GM21515 (cell line): Measurements from ENCODE around the gene OIP5.
"Not testable (repeated sequence)": the region's sequence is repeated elsewhere in the genome, so short reads cannot be mapped to it uniquely, and the experiment has no call there.

ENCODE experiments used
- ATAC-seq: cut with Tn5 transposase; IDR thresholded peaks from one replicate; pipeline ENCODE4 v1.9.1; 2021; ENCODE audit not compliant: unreplicated experiment

Gene OIP5

GRCh38 chr15:41304149-41304770, 28.1 kb downstream of the OIP5 start:
- no peak for ATAC-seq

DNA sequence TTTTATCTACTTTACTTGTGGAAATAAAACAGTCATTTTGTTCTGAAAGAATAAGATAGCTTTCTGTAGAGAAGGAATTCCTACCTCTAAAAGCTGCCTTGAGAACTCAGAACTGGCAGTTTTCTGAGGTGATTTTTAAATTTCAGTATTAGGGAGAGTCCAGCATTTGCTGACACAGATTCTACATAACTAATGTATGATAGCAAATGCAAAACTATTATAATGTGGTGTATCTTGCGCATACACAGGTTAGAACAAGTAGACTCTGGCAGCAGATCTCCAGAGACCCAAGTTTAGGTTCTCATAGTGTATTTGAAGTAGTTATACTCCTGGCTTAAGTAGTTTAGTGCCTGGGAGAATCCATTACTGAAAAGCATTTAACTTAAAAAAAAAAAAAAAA, 30.8 kb downstream of the OIP5 start:
- no peak for ATAC-seq

DNA sequence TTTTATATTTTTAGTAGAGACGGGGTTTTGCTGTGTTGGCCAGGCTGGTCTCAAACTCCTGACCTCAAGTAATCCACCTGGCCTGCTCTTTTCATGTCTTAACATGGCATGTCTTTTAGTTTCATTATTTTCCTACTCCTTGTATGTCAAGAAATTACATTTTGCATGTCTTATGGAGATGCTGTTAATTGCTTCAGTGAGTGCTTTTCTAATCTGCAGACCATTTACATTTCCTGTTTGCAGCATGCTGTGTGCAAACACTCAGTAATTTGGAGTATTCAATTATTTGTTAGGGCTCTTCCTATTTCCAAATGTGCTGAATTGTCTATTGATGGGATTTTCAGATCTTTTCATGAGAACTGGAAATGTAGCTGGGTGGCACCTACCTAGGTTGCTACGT, 31.3 kb downstream of the OIP5 start:
- not testable (repeated sequence) for ATAC-seq

DNA sequence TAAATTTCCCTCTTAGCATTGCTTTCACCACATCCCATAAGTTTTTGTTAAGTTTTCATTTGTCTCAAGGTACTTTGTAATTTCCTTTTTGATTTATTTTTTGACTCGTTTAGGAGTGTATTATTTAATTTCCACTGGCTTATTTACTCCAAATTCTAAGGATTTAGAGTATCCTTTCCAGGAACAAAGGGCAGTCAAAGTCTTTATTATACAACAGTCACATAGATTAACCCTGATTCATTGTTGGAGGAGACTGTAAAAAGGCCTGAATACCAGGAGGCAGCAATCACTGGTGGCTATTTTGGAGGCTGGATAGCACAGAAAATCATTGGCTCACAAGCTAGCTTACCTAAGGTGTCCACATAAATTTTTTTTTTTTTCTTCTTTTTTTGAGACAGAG, 39.9 kb downstream of the OIP5 start:
- ATAC-seq = no peak

- ATAC-seq = peak; percentile 54
These were observed 41.2 kb downstream of the OIP5 start for GRCh38 chr15:41291065-41291631.

DNA sequence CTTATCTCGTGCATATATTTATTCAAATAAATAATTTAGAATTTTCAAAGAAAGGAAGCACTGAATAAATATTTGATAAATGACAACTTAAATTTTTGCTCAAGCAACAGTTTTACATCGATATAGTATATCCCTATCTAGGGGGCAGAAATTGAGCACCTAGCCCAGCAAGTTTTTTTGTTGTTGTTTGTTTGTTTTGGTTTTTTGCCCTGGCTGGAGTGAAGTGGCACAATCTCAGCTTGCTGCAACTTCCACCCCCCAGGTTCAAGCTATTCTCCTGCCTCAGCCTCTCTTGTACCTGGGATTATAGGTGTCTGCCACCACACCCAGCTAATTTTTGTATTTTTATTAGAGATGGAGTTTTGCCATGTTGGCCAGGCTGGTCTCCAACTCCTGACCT, 42.4 kb downstream of the OIP5 start:
- ATAC-seq = no peak

GRCh38 chr15:41288464-41288863, 43.9 kb downstream of the OIP5 start:
- ATAC-seq = no peak

- ATAC-seq = no peak
These were observed 45.6 kb downstream of the OIP5 start for GRCh38 chr15:41286665-41287333.

DNA sequence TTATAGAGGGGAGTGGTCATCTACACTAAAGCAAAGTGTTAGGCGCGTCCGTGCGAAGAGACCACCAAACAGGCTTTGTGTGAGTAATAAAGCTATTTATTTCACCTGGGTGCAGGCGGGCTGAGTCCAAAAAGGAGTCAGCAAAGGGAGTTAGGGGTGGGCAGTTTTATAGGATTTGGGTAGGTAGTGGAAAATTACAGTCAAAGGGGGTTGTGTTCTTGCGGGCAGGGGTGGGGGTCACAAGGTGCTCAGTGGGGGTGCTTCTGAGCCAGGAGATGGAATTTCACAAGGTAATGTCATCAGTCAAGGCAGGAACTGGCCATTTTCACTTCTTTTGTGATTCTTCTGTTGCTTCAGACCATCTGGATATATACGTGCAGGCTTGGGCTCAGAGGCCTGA, 47.1 kb downstream of the OIP5 start:
- no peak for ATAC-seq

DNA sequence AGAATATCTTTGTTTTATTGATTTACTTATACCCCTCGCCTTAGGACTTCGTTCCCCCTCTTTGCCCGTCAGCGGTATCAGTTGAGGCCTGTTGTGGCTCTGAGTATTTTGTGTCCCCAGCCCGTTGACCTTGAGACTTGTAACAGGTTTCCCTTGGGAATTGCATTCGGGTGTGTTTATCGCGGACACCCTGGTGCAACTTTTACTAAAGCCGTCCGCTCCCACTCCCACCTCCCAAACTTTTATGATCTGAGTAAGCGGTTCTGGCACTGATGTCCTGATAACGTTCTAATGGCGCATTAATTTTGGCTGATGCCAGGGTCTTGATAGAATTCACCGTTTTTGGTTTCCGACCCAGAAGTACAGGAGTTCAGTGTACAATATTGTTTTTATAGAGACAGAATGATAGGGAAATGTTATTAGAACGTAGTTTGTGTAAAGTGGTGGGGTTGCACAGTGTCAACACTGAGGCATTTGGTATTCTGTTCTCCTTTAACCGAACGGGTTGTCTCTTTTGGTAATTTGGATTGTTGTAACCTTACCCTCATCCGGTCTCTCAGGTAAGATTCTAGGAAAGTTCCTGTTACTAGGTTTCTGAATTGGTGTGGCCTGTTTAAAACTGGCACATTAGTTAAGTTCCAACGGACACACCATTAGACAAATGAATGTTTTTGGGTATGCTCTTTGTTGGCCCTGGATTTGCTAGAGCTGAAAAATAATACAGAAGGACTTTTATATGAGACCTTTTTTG, 47.8 kb downstream of the OIP5 start:
- ATAC-seq = no peak

GRCh38 chr15:41283653-41284426, 48.6 kb downstream of the OIP5 start:
- peak; percentile 94 for ATAC-seq

DNA sequence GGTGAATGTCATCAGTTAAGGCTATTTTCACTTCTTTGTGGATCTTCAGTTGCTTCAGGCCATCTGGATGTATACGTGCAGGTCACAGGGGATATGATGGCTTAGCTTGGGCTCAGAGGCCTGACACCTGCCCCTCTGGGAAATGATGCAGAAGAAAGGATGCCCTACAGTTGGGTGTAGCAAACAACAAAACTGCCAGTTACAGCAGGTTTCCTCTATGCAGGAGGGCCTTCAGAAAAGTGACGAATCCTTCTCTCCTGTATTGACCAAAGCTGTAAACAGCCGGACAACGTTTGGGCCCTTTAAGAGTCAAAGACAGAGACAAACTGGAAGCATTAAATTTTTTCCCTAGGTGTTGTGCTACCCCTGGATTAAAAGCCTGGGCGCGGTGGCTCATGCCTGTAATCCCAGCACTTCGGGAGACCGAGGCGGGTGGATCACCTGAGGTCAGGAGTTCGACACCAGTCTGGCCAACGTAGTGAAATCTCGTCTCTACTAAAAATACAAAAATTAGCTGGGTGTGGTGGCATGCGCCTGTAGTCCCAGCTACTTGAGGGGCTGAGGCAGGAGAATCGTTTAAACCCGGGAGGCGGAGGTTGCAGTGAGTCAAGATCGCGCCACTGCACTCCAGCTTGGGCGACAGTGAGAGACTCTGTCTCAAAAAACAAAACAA, 49.3 kb downstream of the OIP5 start:
- ATAC-seq = not testable (repeated sequence)

DNA sequence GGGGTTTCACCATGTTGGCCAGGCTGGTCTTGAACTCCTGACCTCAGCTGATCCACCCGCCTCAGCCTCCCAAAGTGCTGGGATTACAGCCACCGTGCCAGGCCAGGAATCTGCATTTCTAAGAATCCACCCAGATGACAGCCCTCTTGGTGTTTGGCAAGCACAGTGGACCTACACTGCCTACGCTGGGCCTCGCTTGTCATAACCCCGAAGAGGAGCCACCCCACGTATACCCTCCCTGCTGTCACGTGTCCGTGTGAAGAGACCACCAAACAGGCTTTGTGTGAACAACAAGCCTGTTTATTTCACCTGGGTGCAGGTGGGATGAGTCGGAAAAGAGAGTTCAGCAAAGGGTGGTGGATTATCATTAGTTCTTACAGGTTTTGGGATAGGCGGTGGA, 50.0 kb downstream of the OIP5 start:
- not testable (repeated sequence) for ATAC-seq

GRCh38 chr15:41281236-41281635, 51.2 kb downstream of the OIP5 start:
- ATAC-seq = no peak

- no peak for ATAC-seq
These were observed 52.7 kb downstream of the OIP5 start for GRCh38 chr15:41279535-41280283.

DNA sequence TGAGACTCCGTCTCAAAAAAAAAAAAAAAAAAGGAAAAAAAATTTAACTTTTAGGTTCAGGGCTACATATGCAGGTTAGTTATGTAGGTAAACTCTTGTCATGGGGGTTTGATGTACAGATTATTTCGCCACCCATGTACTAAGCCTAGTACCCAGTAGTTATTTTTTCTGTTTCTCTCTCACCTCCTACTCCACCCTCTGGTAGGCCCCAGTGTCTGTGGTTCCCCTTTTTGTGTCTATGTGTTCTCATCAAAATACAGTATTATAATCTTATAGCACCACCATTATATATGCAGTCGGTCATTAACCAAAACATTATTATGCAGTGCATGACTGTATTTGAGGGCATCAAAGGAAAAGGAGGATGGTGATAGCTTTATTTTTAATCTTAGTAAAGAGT, 54.1 kb downstream of the OIP5 start:
- ATAC-seq = no peak

DNA sequence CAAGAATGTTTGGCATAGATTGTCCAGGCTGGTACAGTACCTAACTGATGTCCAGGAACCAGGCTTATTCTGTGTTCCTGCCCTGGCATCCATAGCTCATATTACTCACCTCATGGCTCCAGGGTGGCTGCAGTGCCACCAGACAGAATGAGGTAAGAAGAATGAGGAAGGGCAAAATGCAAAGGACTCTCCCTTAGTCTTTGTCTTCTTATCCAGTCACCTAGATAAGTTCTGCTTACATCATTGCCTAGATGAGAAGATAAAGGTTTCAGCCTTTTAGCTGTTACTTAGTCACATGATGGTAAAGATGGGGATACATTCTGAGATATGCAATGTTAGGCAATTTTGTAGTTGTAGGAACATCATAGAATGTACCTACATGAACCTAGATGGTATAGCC, 55.6 kb downstream of the OIP5 start:
- ATAC-seq = no peak

GRCh38 chr15:41269887-41270286, 62.5 kb downstream of the OIP5 start:
- no peak for ATAC-seq

DNA sequence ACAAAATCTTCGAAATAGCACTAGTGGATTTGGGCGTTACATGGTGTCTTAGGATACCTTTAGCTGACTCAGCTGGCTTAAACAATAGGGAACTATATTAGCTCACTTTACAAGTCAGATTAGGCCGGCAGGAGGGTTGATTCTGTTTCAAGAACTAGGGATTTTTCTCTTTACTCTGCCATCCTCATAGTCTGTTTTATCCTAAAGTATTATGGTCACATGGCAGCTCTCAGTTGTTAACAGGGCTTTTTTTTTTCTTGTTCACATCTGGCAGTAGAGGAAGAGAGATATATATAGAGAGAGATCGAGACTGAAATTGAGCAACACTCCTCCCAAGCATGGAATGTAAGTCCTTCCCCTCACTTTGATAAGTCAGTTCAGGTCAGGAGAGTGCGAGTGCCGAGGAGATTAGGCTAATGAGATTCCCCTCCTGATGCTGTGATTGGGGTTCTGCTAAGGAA, 68.5 kb downstream of the OIP5 start:
- no peak for ATAC-seq

DNA sequence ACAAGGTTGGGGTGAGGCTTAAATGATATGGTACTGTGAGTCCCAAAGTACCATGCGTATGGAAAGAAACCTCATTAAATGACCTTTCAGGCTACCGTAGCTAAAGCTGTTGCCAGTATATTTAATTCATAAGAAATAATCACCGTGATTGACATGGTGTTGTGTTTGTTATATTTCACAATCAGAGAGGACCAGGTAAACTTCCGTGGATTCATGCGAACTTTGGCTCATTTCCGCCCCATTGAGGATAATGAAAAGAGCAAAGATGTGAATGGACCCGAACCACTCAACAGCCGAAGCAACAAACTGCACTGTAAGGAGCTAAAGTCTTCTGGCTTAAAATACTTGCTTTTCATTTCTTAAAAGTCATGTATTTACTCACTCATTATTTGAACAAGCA, 69.8 kb downstream of the OIP5 start:
- no peak for ATAC-seq
